Karpas-422 (cell line): ENCODE results near the gene RSL24D1. TPM values are rescaled to one million over a fixed set of nuclear protein-coding genes. Genes with fewer than 3 reads are reported as not detected.
A peak's percentile ranks its signal among the peaks of the same experiment; 100 is the strongest.

ENCODE experiments used
- DNase-seq: peaks from one replicate; pipeline ENCODE4 v3.0.0-alpha.2; 2015
- H2AFZ ChIP-seq: fragments of 200-600 bp; sonication (generic); 2 replicates; pipeline ENCODE4 v1.6.1; 2014; ENCODE audit warnings: antibody characterized with exemption, low read length, mixed read lengths
- H3K27ac ChIP-seq: fragments of 200-600 bp; sonication (generic); 2 replicates; pipeline ENCODE4 v1.5.1; 2014; ENCODE audit warnings: mild to moderate bottlenecking, low read length, moderate library complexity
- H3K27me3 ChIP-seq: fragments of 200-600 bp; sonication (generic); 2 replicates; pipeline ENCODE4 v1.6.1; 2014; ENCODE audit warnings: low read length, mixed read lengths
- H3K36me3 ChIP-seq: fragments of 200-600 bp; sonication (generic); 2 replicates; pipeline ENCODE4 v1.6.1; 2014; ENCODE audit warnings: low read length, mixed read lengths; ENCODE audit not compliant: insufficient read depth
- H3K4me1 ChIP-seq: fragments of 200-600 bp; sonication (generic); 2 replicates; pipeline ENCODE4 v1.6.1; 2014; ENCODE audit warnings: mild to moderate bottlenecking, low read length, mixed read lengths
- H3K4me2 ChIP-seq: fragments of 200-600 bp; sonication (generic); 2 replicates; pipeline ENCODE4 v1.6.1; 2014; ENCODE audit warnings: low read length, low read depth, mild to moderate bottlenecking; ENCODE audit not compliant: poor library complexity, severe bottlenecking
- H3K4me3 ChIP-seq: fragments of 200-600 bp; sonication (generic); 2 replicates; pipeline ENCODE4 v1.5.1; 2014; ENCODE audit warnings: mild to moderate bottlenecking, antibody characterized with exemption, low read length, mixed read lengths
- H3K79me2 ChIP-seq: fragments of 200-600 bp; sonication (generic); 2 replicates; pipeline ENCODE4 v1.6.1; 2014; ENCODE audit warnings: mild to moderate bottlenecking, low read length, mixed read lengths
- H3K9ac ChIP-seq: fragments of 200-600 bp; sonication (generic); 2 replicates; pipeline ENCODE4 v1.6.0; 2014; ENCODE audit warnings: low read length
- H3K9me2 ChIP-seq: fragments of 200-600 bp; sonication (generic), shearing (Covaris generic); replicated peaks from 2 replicates; pipeline ENCODE4 v1.6.0; 2014; ENCODE audit warnings: mild to moderate bottlenecking, low read length, moderate library complexity; ENCODE audit not compliant: insufficient read depth
- H3K9me3 ChIP-seq: fragments of 300-700, 200-600 bp; sonication (generic); 2 replicates; pipeline ENCODE4 v1.6.1; 2014; ENCODE audit warnings: low read length, mixed read lengths
- H4K20me1 ChIP-seq: fragments of 200-600 bp; sonication (generic); 2 replicates; pipeline ENCODE4 v1.6.1; 2014; ENCODE audit warnings: mild to moderate bottlenecking, antibody characterized with exemption, low read length, low read depth; ENCODE audit not compliant: insufficient read depth
- total RNA-seq: library from RNA; depleted of rRNA; stranded (reverse); fragments of >200 nt; shearing (Covaris generic); gene quantifications from 2 replicates; pipeline ENCODE4 v1.2.3, GENCODE V29; 2014; ENCODE audit warnings: low replicate concordance

RSL24D1 gene
- total RNA-seq, 1 experiment from 2014 or later, result 235 TPM

- H3K79me2 ChIP-seq, result peaks cover 40% of the 10 kb centered on the region
- no peaks in the 10 kb centered on the region for H3K27me3 ChIP-seq
- peak overlapping the region; percentile 90 for H3K4me2 ChIP-seq
- H3K9me3 ChIP-seq, result no peaks in the 10 kb centered on the region
- no peak for DNase-seq
- H4K20me1 ChIP-seq, result peaks cover 29% of the 10 kb centered on the region
- H3K27ac ChIP-seq, result peak overlapping the region; percentile 86
- H3K9ac ChIP-seq, result peak overlapping the region; percentile 81
- H3K4me1 ChIP-seq, result peaks cover 39% of the 10 kb centered on the region
- H3K9me2 ChIP-seq, result no peaks in the 10 kb centered on the region
- H2AFZ ChIP-seq, result peak overlapping the region; percentile 66
- H3K4me3 ChIP-seq, result peak overlapping the region; percentile 76
- H3K36me3 ChIP-seq, result peaks cover 23% of the 10 kb centered on the region; the same call in 1 of the 2 replicates
Observed at GRCh38 chr15:55197719-55198118, 978 bp upstream of the RSL24D1 start.

GRCh38 chr15:55197362-55197705 is 593 bp upstream of the RSL24D1 start:
- Histone ChIP-seq H3K9me3 (no peaks in the 10 kb centered on the region), H3K4me3 (peak overlapping the region; percentile 76)

GRCh38 chr15:55195996-55196395 is 745 bp downstream of the RSL24D1 start:
- DNase-seq, result peak; percentile 66
- Histone ChIP-seq H3K9me2 (no peaks in the 10 kb centered on the region), H3K79me2 (peaks cover 57% of the 10 kb centered on the region), H2AFZ (no peak overlapping the region), H3K4me1 (peaks cover 39% of the 10 kb centered on the region), H4K20me1 (peaks cover 35% of the 10 kb centered on the region), H3K9me3 (no peaks in the 10 kb centered on the region), H3K27ac (peak overlapping the region; percentile 86), H3K4me3 (peak overlapping the region; percentile 76), H3K36me3 (peaks cover 40% of the 10 kb centered on the region), H3K4me2 (peak overlapping the region; percentile 91), H3K27me3 (no peaks in the 10 kb centered on the region), H3K9ac (peak overlapping the region; percentile 82)

More at GRCh38 chr15:55197362-55197705, 593 bp upstream of the RSL24D1 start:
- Histone ChIP-seq H4K20me1 (peaks cover 32% of the 10 kb centered on the region), H3K27ac (peak overlapping the region; percentile 86), H3K4me1 (peaks cover 39% of the 10 kb centered on the region), H3K79me2 (peaks cover 44% of the 10 kb centered on the region), H2AFZ (peak overlapping the region; percentile 66), H3K9me2 (no peaks in the 10 kb centered on the region), H3K27me3 (no peaks in the 10 kb centered on the region), H3K4me2 (peak overlapping the region; percentile 90), H3K9ac (peak overlapping the region; percentile 81), H3K36me3 (peaks cover 27% of the 10 kb centered on the region)
- peak; percentile 78 for DNase-seq

GRCh38 chr15:55194256-55194655 is 2.5 kb downstream of the RSL24D1 start:
- peak overlapping the region; percentile 82; the same call in 1 of the 2 replicates for H3K9ac ChIP-seq
- no peak for DNase-seq
- no peaks in the 10 kb centered on the region for H3K9me2 ChIP-seq
- H3K27me3 ChIP-seq, result no peaks in the 10 kb centered on the region
- peaks cover 39% of the 10 kb centered on the region for H3K4me1 ChIP-seq
- H3K36me3 ChIP-seq, result peaks cover 54% of the 10 kb centered on the region
- H4K20me1 ChIP-seq, result peaks cover 35% of the 10 kb centered on the region
- H2AFZ ChIP-seq, result no peak overlapping the region
- no peaks in the 10 kb centered on the region for H3K9me3 ChIP-seq
- H3K79me2 ChIP-seq, result peaks cover 75% of the 10 kb centered on the region
- peak overlapping the region; percentile 49 for H3K27ac ChIP-seq
- H3K4me3 ChIP-seq, result peak overlapping the region; percentile 76
- peak overlapping the region; percentile 91 for H3K4me2 ChIP-seq

GRCh38 chr15:55186331-55186730 is 10.4 kb downstream of the RSL24D1 start:
- Histone ChIP-seq H3K4me2 (no peak overlapping the region), H3K4me1 (no peaks in the 10 kb centered on the region), H3K79me2 (peaks cover 79% of the 10 kb centered on the region), H3K27me3 (no peaks in the 10 kb centered on the region), H3K27ac (no peak overlapping the region), H3K36me3 (peaks cover 75% of the 10 kb centered on the region), H2AFZ (no peak overlapping the region), H3K9me2 (no peaks in the 10 kb centered on the region), H3K9ac (no peak overlapping the region), H4K20me1 (peaks cover 13% of the 10 kb centered on the region), H3K9me3 (no peaks in the 10 kb centered on the region), H3K4me3 (no peak overlapping the region)
- DNase-seq, result no peak

- Histone ChIP-seq H3K9me3 (no peaks in the 10 kb centered on the region), H3K9ac (no peak overlapping the region), H3K4me3 (no peak overlapping the region), H4K20me1 (peaks cover 12% of the 10 kb centered on the region), H3K79me2 (peaks cover 52% of the 10 kb centered on the region), H2AFZ (no peak overlapping the region), H3K27me3 (no peaks in the 10 kb centered on the region), H3K36me3 (peaks cover 75% of the 10 kb centered on the region), H3K27ac (no peak overlapping the region), H3K4me2 (no peak overlapping the region), H3K9me2 (no peaks in the 10 kb centered on the region), H3K4me1 (no peaks in the 10 kb centered on the region)
- DNase-seq, result no peak
Observed at GRCh38 chr15:55183679-55184078, 13.1 kb downstream of the RSL24D1 start.

GRCh38 chr15:55179141-55179540 is 17.6 kb downstream of the RSL24D1 start:
- Histone ChIP-seq H3K4me3 (no peak overlapping the region), H3K36me3 (peaks cover 51% of the 10 kb centered on the region), H3K27ac (no peak overlapping the region), H3K79me2 (peaks cover 9% of the 10 kb centered on the region; the same call in 1 of the 2 replicates), H3K9me3 (no peaks in the 10 kb centered on the region), H4K20me1 (0 out of 2 replicates have a peak, but pooled peaks cover 4% of the 10 kb centered on the region), H2AFZ (no peak overlapping the region), H3K4me2 (no peak overlapping the region), H3K4me1 (no peaks in the 10 kb centered on the region), H3K27me3 (no peaks in the 10 kb centered on the region), H3K9ac (no peak overlapping the region), H3K9me2 (no peaks in the 10 kb centered on the region)
- no peak for DNase-seq

GRCh38 chr15:55170361-55170760 is 26.4 kb downstream of the RSL24D1 start:
- H3K9ac ChIP-seq, result no peak overlapping the region
- DNase-seq, result no peak
- H3K4me1 ChIP-seq, result no peaks in the 10 kb centered on the region
- no peaks in the 10 kb centered on the region for H3K9me2 ChIP-seq
- no peaks in the 10 kb centered on the region for H3K27me3 ChIP-seq
- no peak overlapping the region for H2AFZ ChIP-seq
- 0 out of 2 replicates have a peak, but pooled peaks cover 6% of the 10 kb centered on the region for H4K20me1 ChIP-seq
- H3K4me3 ChIP-seq, result no peak overlapping the region
- H3K79me2 ChIP-seq, result no peaks in the 10 kb centered on the region
- no peak overlapping the region for H3K4me2 ChIP-seq
- H3K36me3 ChIP-seq, result no peaks in the 10 kb centered on the region
- no peaks in the 10 kb centered on the region for H3K9me3 ChIP-seq
- H3K27ac ChIP-seq, result no peak overlapping the region
